A673 (cell line): ENCODE results near the gene KLK4.

Experiments
- EZH2 ChIP-seq: fragments of 200-600 bp; sonication (generic); IDR thresholded peaks from 2 replicates; pipeline ENCODE4 v1.6.1; 2017; ENCODE audit warnings: borderline replicate concordance, low read depth, mild to moderate bottlenecking, mixed read lengths, antibody characterized with exemption, low read length; ENCODE audit not compliant: poor library complexity, severe bottlenecking
- TF ChIP-seq, protein P1 (sequence below): fragments of 300-800, 200-600 bp; sonication (generic); conservative IDR thresholded peaks from 2 replicates; pipeline ENCODE4 v1.5.1; 2017; ENCODE audit warnings: low read depth, mild to moderate bottlenecking, antibody characterized with exemption, low read length, moderate library complexity, mixed read lengths

DNA sequence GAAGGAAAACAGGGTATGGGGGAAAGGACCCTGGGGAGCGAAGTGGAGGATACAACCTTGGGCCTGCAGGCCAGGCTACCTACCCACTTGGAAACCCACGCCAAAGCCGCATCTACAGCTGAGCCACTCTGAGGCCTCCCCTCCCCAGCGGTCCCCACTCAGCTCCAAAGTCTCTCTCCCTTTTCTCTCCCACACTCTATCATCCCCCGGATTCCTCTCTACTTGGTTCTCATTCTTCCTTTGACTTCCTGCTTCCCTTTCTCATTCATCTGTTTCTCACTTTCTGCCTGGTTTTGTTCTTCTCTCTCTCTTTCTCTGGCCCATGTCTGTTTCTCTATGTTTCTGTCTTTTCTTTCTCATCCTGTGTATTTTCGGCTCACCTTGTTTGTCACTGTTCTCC, 53.8 kb downstream of the KLK4 start:
- TF ChIP-seq, protein P1, sequence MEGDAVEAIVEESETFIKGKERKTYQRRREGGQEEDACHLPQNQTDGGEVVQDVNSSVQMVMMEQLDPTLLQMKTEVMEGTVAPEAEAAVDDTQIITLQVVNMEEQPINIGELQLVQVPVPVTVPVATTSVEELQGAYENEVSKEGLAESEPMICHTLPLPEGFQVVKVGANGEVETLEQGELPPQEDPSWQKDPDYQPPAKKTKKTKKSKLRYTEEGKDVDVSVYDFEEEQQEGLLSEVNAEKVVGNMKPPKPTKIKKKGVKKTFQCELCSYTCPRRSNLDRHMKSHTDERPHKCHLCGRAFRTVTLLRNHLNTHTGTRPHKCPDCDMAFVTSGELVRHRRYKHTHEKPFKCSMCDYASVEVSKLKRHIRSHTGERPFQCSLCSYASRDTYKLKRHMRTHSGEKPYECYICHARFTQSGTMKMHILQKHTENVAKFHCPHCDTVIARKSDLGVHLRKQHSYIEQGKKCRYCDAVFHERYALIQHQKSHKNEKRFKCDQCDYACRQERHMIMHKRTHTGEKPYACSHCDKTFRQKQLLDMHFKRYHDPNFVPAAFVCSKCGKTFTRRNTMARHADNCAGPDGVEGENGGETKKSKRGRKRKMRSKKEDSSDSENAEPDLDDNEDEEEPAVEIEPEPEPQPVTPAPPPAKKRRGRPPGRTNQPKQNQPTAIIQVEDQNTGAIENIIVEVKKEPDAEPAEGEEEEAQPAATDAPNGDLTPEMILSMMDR: no peak
- TF ChIP-seq EZH2: no peak
